GM21528 (cell line): Measurements from ENCODE around the gene CAMK2N1.

ENCODE experiments used
- ATAC-seq: cut with Tn5 transposase; IDR thresholded peaks from one replicate; pipeline ENCODE4 v1.9.1; 2021; ENCODE audit warnings: mild to moderate bottlenecking, moderate library complexity; ENCODE audit not compliant: unreplicated experiment, low FRiP score

CAMK2N1 gene

GRCh38 chr1:20480243-20480944 is 5.6 kb downstream of the CAMK2N1 start:
- ATAC-seq: no peak

- ATAC-seq: no peak
These were observed 6.2 kb downstream of the CAMK2N1 start for GRCh38 chr1:20479840-20480239.

GRCh38 chr1:20478057-20478635 is 7.9 kb downstream of the CAMK2N1 start:
- no peak for ATAC-seq

GRCh38 chr1:20477348-20478056 is 8.5 kb downstream of the CAMK2N1 start:
- no peak for ATAC-seq

DNA sequence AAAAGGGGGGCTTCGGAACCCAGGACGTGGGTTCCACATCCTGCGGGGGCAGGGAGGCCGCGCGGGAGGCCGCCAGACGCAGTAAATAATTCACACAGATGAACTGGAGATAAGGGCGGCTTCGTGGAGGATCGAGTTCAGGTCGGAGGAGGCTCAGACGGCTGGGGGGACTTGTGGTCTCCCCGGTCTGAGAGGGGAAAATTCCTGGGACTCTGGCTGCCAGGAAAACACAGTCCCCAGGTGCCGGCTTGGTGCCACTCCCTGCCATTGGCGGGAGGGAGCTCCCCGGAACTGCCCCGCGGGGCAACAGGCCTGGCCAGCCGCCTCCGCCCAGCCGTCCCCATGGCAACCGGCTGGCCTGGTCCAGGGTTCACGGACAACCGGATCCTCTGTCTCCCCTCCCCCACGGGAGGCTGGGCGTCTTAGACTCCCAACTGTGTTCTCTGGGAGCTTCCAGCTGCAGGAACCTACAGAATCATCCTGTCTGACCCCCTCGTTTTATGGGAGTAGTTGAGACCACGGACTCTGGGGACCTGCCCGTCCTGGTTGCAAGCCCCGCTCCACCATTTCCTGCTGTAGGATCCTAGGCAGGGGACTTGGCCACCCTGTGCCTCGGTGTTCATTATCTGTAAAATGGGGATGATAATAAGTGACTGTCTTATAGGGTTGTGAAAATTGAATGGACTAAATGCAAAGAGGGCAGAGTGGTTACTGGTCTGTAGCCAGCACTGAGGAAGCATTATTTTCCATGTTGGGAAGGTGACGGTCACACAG is 9.6 kb downstream of the CAMK2N1 start:
- no peak for ATAC-seq

DNA sequence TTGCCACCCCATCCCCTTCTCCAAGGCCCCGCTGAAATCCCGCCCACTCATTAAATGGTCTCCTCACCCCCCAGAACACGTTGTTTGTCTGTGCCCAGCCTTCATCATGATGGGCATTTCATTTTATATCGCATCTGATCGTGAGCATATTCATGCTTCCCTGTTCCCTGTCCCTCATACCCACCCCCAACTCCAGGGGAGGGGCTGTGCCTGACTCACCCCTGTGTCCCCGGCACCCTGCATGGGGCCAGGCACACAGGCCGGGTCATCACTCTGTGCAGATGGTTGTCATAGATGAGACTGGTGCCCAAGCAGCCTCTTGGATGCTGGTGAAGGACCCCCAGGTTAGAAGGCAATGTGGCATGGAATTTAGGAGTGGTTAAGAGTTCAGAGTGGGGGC is 11.0 kb downstream of the CAMK2N1 start:
- no peak for ATAC-seq

DNA sequence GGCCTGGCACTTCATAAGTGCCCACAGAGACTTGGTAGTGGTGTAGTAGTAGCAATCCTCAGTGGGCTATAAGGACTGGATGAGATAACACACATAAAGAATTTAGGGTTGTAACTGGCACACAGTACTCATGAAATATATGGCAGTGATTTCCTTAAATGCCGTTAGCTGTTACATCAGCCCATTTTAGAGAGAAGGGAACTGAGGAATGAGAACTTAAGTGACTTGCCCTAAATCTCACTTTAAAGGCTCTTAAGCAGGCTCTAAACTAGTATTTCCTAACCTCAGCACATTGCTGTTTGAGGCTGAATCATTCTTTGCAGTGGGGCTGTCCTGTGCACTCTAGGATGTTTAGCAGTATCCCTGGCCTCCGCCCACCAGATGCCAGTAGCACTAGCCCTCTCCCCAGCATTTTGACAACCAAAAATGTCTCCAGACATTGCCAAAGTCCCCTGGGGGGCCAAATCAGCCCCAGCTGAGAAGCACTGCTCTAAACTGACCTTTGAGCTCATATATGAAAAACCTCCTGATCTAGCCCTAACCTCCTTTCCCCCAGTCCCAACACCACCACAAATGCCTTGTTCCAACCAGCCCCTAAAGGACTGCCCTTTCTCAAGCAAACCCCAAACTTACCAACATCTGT is 11.6 kb downstream of the CAMK2N1 start:
- no peak for ATAC-seq

GRCh38 chr1:20473894-20474293 is 12.1 kb downstream of the CAMK2N1 start:
- ATAC-seq: no peak

GRCh38 chr1:20472860-20473711 is 12.9 kb downstream of the CAMK2N1 start:
- ATAC-seq: no peak

GRCh38 chr1:20472121-20472520 is 13.9 kb downstream of the CAMK2N1 start:
- ATAC-seq: no peak

DNA sequence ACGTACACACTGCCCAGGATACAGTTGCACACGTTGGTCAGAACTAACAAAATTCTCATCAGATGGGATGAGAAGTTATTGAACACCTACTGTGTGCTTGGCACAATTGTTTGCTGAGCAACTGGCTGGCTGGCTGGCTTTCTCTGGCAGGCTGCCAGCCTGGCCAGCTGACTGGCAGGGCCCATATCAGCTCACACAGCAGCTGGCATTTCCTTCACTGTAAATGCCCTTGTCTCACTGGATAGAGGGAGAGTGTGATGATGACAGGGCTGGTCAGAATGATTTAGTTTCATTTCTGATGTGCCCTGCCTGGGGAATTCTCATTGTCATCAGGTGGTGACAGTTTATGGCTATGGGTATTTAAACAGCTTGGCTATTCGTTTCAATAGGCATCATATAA is 15.8 kb downstream of the CAMK2N1 start:
- no peak for ATAC-seq

- no peak for ATAC-seq
These were observed 16.5 kb downstream of the CAMK2N1 start for GRCh38 chr1:20469406-20470076.

- no peak for ATAC-seq
These were observed 19.7 kb downstream of the CAMK2N1 start for GRCh38 chr1:20466273-20466672.

GRCh38 chr1:20465187-20465586 is 20.8 kb downstream of the CAMK2N1 start:
- no peak for ATAC-seq

DNA sequence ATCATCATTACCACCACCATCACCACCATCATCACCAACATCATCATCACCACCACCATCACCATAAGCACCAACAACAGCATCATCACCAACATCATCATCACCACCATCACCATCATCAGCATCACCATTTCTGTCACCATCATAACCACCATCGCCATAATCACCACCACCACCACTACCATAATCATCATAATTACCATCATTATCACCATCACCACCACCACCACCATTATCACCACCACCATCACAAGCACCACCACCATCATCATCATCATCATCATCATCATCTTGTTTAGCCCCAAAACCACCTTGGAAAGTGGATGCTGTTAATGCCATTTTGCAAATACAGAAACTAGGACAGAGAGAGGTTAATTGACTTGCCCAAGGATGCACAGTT is 22.5 kb downstream of the CAMK2N1 start:
- ATAC-seq: no peak

- no peak for ATAC-seq
These were observed 23.6 kb downstream of the CAMK2N1 start for GRCh38 chr1:20462397-20462796.

DNA sequence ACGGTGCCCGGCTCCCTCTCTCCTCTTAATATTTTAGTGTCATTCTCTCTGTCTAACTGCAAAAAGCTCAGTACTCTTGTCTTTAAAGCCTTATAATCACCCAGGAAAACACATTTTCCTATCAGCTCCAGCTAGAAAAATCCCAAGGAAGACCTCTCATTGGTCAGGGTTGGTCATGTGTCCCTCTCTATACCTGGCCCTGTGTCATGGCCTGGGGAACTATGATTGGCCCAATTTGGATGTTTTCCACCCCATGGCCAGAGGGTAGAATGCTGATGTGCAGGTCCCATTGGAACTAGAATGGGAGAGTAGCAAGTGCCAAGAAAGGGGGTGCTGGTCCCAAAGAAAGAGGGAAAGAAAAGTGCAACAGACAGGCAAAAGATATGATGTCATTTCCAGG is 27.3 kb downstream of the CAMK2N1 start:
- ATAC-seq: no peak

- no peak for ATAC-seq
These were observed 32.0 kb downstream of the CAMK2N1 start for GRCh38 chr1:20454004-20454403.

DNA sequence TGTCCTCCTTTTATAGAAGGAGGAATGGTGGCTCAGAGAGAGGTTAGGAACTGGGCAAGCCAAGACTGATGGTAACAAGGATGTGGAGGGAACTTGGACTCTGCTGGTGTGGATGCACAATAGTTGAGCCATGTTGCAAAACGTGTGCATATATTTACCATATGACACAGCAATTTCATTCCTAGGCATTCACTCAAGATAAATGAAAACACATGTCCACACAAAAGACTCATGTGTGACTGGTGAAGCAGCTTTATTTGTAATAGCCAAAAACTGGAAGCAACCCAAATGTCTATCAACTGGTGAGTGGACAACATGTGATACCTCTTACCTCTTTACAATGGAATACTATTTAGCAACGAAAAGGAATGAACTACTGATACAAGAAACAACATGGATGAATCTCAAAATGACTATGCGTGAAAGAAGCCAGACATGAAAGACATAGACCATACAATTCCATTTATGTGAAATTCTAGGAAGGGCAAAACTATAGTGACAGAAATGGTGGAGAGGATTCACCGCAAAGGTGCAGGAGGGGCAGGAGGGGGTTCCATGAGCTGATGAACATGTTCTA is 36.2 kb downstream of the CAMK2N1 start:
- no peak for ATAC-seq
